ENCODE results near the gene TBCK. TPM values are rescaled to one million over a fixed set of nuclear protein-coding genes. Genes with fewer than 3 reads are reported as not detected.

The TBCK gene
- total RNA-seq, 1 donor from 2014 or later = 16.3 TPM

DNA sequence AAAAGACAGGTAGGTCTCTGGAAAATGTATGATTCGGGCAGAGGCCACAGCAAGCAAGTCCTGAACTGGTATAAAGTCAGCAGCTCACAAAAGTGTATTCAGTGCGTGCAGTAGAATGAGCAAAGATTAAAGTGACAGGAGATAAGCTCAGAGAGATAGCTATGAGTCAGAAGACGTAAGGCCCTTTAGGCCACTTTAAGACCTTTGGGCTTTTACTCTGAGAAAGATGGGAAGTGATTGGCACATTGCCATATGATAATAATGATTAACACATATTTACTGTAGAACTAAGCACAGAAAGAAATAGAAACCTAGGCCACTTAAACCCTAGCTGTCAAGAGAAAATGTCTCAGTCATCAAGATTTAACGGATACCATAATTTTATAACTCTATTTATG is 51.7 kb downstream of the TBCK start:
- no peak for FAIRE-seq
- no peaks in the 10 kb centered on the region for H3K36me3 ChIP-seq (ENCODE audit: control insufficient read depth, insufficient read depth, low read length)
- H3K4me3 ChIP-seq (ENCODE audit: low read depth, low read length) = no peak overlapping the region
- TF ChIP-seq, protein P1, sequence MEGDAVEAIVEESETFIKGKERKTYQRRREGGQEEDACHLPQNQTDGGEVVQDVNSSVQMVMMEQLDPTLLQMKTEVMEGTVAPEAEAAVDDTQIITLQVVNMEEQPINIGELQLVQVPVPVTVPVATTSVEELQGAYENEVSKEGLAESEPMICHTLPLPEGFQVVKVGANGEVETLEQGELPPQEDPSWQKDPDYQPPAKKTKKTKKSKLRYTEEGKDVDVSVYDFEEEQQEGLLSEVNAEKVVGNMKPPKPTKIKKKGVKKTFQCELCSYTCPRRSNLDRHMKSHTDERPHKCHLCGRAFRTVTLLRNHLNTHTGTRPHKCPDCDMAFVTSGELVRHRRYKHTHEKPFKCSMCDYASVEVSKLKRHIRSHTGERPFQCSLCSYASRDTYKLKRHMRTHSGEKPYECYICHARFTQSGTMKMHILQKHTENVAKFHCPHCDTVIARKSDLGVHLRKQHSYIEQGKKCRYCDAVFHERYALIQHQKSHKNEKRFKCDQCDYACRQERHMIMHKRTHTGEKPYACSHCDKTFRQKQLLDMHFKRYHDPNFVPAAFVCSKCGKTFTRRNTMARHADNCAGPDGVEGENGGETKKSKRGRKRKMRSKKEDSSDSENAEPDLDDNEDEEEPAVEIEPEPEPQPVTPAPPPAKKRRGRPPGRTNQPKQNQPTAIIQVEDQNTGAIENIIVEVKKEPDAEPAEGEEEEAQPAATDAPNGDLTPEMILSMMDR (IDR thresholded peaks at IDR 0.05; ENCODE audit: insufficient read depth, low read length, severe bottlenecking) = no peak
- no peaks in the 10 kb centered on the region for H3K27me3 ChIP-seq (ENCODE audit: control insufficient read depth, insufficient read depth, low read length)
- peak; percentile 39 for DNase-seq (ENCODE audit: low read depth)

DNA sequence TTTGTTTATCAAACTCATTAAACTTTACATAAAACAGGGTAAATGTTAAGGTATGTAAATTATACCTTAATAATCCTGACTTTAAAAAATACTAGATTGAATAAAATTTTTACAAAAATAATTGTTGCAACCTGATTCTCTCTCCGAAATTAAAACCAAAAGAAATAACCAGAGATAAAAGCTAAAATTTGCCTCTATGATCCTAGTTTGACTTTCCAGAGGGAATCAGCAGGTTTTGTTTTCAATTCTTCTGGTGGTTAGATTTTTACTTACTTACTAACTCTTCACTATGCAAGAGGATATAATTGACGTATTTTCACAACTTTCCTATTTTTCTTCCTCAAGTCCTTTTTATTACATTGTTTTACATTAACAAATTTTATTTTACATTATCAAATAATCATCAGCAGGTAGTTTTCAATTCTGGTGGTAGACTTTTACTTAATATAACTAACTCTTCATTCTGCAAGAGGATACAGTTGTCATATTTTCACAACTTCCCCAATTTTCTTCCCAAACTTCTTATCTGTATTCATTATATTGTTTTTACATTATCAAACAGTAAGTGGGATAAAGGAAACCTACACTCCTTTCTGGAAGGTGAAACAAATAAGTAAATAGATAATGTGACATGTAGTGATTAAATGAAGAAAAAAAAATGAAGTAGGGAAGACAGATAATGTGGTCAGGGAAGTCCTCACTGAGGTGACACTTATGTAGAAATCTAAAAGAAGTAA is 52.2 kb downstream of the TBCK start:
- no peak for FAIRE-seq
- no peaks in the 10 kb centered on the region for H3K36me3 ChIP-seq (ENCODE audit: control insufficient read depth, insufficient read depth, low read length)
- no peak overlapping the region for H3K4me3 ChIP-seq (ENCODE audit: low read depth, low read length)
- no peaks in the 10 kb centered on the region for H3K27me3 ChIP-seq (ENCODE audit: control insufficient read depth, insufficient read depth, low read length)
- TF ChIP-seq, protein P1 (IDR thresholded peaks at IDR 0.05; ENCODE audit: insufficient read depth, low read length, severe bottlenecking) = no peak
- DNase-seq (ENCODE audit: low read depth) = no peak

DNA sequence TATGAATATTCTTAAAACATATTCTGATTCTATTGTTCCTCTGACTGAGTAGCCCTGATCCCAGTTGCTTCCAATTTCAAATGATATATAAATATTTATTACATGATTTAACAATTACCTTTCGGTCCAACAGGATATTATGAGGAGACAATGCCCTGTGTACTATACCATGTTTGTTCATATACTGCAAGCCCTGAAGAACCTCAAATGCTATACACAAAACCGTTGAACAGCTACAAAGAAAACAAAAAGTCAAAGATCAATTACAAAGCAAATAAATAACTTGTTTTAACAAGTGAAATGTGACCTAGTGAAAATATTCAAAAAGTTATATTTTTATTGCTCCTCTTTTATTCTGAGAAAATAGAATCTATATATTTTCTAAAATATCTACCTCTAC is 54.0 kb downstream of the TBCK start:
- Histone ChIP-seq H3K36me3 (ENCODE audit: control insufficient read depth, insufficient read depth, low read length) (no peaks in the 10 kb centered on the region), H3K4me3 (ENCODE audit: low read depth, low read length) (no peak overlapping the region), H3K27me3 (ENCODE audit: control insufficient read depth, insufficient read depth, low read length) (no peaks in the 10 kb centered on the region)
- FAIRE-seq (no peak), DNase-seq (ENCODE audit: low read depth) (no peak)
- TF ChIP-seq, protein P1 (IDR thresholded peaks at IDR 0.05; ENCODE audit: insufficient read depth, low read length, severe bottlenecking) = no peak

DNA sequence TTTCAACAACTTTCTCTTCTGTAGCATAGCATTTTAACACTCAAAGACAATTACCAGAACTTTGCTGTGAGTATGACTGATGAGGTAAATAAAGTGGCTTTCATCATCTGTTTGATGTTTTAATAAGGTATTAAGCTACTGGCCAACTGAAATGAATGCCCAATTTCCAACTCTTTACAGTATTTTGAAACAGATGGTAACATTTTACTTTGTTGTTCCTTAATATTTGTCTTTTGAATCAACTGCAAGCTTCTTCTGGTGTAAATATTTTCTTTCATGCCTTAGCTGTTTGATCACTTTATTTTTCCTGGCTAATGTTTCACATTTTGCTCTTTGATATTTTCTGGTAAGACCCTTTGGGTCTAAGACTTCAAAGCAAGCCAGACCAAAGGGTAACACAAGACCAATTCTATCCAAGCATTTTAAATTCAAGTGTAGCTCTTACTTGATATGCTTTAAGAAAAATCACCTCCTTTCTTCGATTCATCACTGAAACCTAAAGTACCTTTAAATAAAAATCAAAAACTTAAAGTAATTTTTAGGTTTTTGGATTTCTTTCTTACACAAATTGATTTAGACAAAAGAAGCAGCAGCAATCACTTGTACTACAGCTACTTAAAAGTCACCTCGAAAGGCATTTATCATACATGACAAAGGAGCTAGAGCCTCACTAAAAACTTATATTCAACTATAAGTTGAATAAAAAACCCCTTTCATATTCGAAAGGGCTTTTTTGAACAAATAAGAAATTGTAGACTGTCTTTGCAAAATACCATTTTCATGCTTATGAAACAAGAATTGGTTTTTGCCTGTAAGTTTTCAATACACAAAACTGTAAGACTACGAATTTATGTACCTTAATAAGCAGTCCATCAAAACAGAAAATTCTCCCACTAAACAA is 57.6 kb downstream of the TBCK start:
- Histone ChIP-seq H3K27me3 (ENCODE audit: control insufficient read depth, insufficient read depth, low read length) (no peaks in the 10 kb centered on the region), H3K36me3 (ENCODE audit: control insufficient read depth, insufficient read depth, low read length) (peaks cover 1% of the 10 kb centered on the region), H3K4me3 (ENCODE audit: low read depth, low read length) (no peak overlapping the region)
- FAIRE-seq (no peak), DNase-seq (ENCODE audit: low read depth) (no peak)
- TF ChIP-seq, protein P1 (IDR thresholded peaks at IDR 0.05; ENCODE audit: insufficient read depth, low read length, severe bottlenecking) = no peak

DNA sequence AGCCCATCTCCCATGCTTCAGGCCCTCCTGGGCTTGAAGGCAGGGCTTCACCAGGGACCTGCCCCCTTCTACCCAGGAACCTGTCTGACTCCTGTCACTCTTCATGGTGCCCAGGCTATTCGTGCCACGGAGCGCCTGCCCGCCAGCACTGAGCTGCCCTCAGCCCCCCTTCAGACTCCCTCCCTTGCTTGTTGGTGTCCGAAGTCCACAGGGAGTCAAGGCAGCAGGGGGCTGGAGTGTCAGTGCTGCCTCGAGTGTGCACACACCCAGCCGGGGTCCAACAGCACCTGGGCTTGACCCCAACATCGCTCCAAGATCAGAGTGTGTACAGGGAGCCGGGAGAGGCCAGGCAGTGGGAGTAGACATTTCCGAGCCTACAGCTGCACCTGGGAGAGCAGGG is 59.8 kb downstream of the TBCK start:
- FAIRE-seq (no peak), DNase-seq (ENCODE audit: low read depth) (no peak)
- TF ChIP-seq, protein P1 (IDR thresholded peaks at IDR 0.05; ENCODE audit: insufficient read depth, low read length, severe bottlenecking) = no peak
- no peak overlapping the region for H3K4me3 ChIP-seq (ENCODE audit: low read depth, low read length)
- peaks cover 1% of the 10 kb centered on the region for H3K36me3 ChIP-seq (ENCODE audit: control insufficient read depth, insufficient read depth, low read length)
- no peaks in the 10 kb centered on the region for H3K27me3 ChIP-seq (ENCODE audit: control insufficient read depth, insufficient read depth, low read length)

Data from bronchial epithelial cell (primary cell).